IPS-18c (cell line): ENCODE measurements around the gene ZFR2.
"Not testable (repeated sequence)": the region's sequence is repeated elsewhere in the genome, so short reads cannot be mapped to it uniquely, and the experiment has no call there.

Experiments used
- H3K4me3 ChIP-seq: 2 replicates; pipeline ENCODE4 v1.7.0; 2013; ENCODE audit warnings: low read depth, mild to moderate bottlenecking, low read length, moderate library complexity; ENCODE audit not compliant: insufficient read depth
- H3K9me3 ChIP-seq: one replicate; pipeline ENCODE4 v1.6.1; 2013; ENCODE audit warnings: mild to moderate bottlenecking, low read length, moderate library complexity; ENCODE audit not compliant: control insufficient read depth, insufficient read depth

Gene ZFR2

GRCh38 chr19:3761382-3762129 is 107.3 kb downstream of the ZFR2 start, which contains the start of gene APBA3:
TSS of gene APBA3 (minus strand) at chr19:3761692. CDS start at chr19:3760264, 1,428 bp downstream.
- Histone ChIP-seq H3K9me3 (no peaks in the 10 kb centered on the region), H3K4me3 (peak within 1 kb of the TSS; percentile 75)

GRCh38 chr19:3760871-3761361 is 107.9 kb downstream of the ZFR2 start:
- Histone ChIP-seq H3K9me3 (no peaks in the 10 kb centered on the region), H3K4me3 (peak overlapping the region; percentile 60)

- no peak overlapping the region for H3K4me3 ChIP-seq
These were observed 109.2 kb downstream of the ZFR2 start for GRCh38 chr19:3759482-3760254.

GRCh38 chr19:3758297-3758696 is 110.5 kb downstream of the ZFR2 start:
- H3K9me3 ChIP-seq, H3K4me3 ChIP-seq: not testable (repeated sequence)

More at GRCh38 chr19:3759482-3760254, 109.2 kb downstream of the ZFR2 start:
- H3K9me3 ChIP-seq: no peaks in the 10 kb centered on the region

GRCh38 chr19:3757705-3758104 is 111.1 kb downstream of the ZFR2 start:
- not testable (repeated sequence) for H3K4me3 ChIP-seq, H3K9me3 ChIP-seq
